NCI-H510A (cell line): ENCODE measurements around the gene CACFD1.

ENCODE experiments used
- DNase-seq: peaks from one replicate; lab custom pipeline; 2025; lab: John Stamatoyannopoulos, UW

The CACFD1 gene

GRCh38 chr9:133499892-133500270, 40.1 kb downstream of the CACFD1 start:
- no peak for DNase-seq

- no peak for DNase-seq
These were observed 42.3 kb downstream of the CACFD1 start for GRCh38 chr9:133502112-133502511.

GRCh38 chr9:133505186-133505830, 45.5 kb downstream of the CACFD1 start:
- no peak for DNase-seq

GRCh38 chr9:133505901-133506652, 46.3 kb downstream of the CACFD1 start:
- no peak for DNase-seq

GRCh38 chr9:133506653-133507038, 46.9 kb downstream of the CACFD1 start:
- DNase-seq = no peak

GRCh38 chr9:133507246-133507965, 47.6 kb downstream of the CACFD1 start:
- DNase-seq = no peak

- DNase-seq = no peak
These were observed 48.3 kb downstream of the CACFD1 start for GRCh38 chr9:133508046-133508445.

- peak; percentile 89 for DNase-seq
These were observed 49.7 kb downstream of the CACFD1 start for GRCh38 chr9:133509179-133510083.

GRCh38 chr9:133510926-133511505, 51.2 kb downstream of the CACFD1 start:
- DNase-seq = no peak

- DNase-seq = no peak
These were observed 51.8 kb downstream of the CACFD1 start for GRCh38 chr9:133511607-133512006.

- no peak for DNase-seq
These were observed 52.8 kb downstream of the CACFD1 start for GRCh38 chr9:133512253-133513213.

- peak; percentile 58 for DNase-seq
These were observed 53.7 kb downstream of the CACFD1 start for GRCh38 chr9:133513214-133514100.

- DNase-seq = no peak
These were observed 54.9 kb downstream of the CACFD1 start for GRCh38 chr9:133514460-133515239.

- no peak for DNase-seq
These were observed 55.4 kb downstream of the CACFD1 start for GRCh38 chr9:133515240-133515610.

- DNase-seq = no peak
These were observed 56.0 kb downstream of the CACFD1 start for GRCh38 chr9:133515615-133516255.

- DNase-seq = no peak
These were observed 56.6 kb downstream of the CACFD1 start for GRCh38 chr9:133516256-133516960.

GRCh38 chr9:133516961-133517350, 57.2 kb downstream of the CACFD1 start:
- DNase-seq = no peak

- DNase-seq = no peak
These were observed 57.9 kb downstream of the CACFD1 start for GRCh38 chr9:133517711-133518110.
